ENCODE results near the gene GRHPR.

- TF ChIP-seq CTCF (IDR thresholded peaks at IDR 0.05) (no peak), ZSCAN20 (CRISPR knock-in tag; IDR thresholded peaks at IDR 0.05) (no peak), ESRRA (IDR thresholded peaks at IDR 0.05; ENCODE audit: borderline replicate concordance, low read length) (no peak), POLR2A (IDR thresholded peaks at IDR 0.05; ENCODE audit: low read length) (no peak)
Measured at GRCh38 chr9:37419204-37419603, 3.3 kb upstream of the GRHPR start.

All from A549 (cell line).